GM12801 (cell line): ENCODE results near the gene ORC1.

Experiments
- CTCF ChIP-seq: IDR thresholded peaks from one replicate; pipeline ENCODE4 v1.5.1; 2011; ENCODE audit warnings: control low read depth; ENCODE audit not compliant: insufficient read length; ENCODE audit errors: extremely low read depth

The ORC1 gene

GRCh38 chr1:52365071-52365745 lies 39.0 kb downstream of the ORC1 start:
- no peak for TF ChIP-seq CTCF

GRCh38 chr1:52364235-52364839 lies 39.9 kb downstream of the ORC1 start:
- no peak for TF ChIP-seq CTCF

DNA sequence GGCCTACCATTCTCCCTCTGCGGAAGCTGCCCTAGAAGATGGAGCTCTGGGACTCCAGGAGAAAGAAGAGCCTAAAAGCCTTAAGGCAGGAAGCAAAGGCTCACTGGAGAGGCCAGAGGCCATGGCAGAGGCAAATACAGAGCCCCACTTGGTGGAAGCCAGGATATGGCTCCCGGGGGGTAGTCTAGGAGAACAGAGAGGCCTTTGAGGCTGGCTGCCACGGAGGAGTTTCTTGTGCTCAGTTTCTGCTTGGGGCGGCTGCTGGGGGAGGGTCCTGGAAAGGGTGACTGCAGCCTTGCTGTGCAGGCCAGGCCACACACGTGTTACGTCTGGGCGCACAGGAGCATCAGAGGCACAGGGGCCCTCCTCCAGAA lies 43.6 kb downstream of the ORC1 start:
- TF ChIP-seq CTCF: no peak

GRCh38 chr1:52359676-52360594 lies 44.3 kb downstream of the ORC1 start:
- TF ChIP-seq CTCF: no peak

GRCh38 chr1:52358851-52359497 lies 45.2 kb downstream of the ORC1 start:
- TF ChIP-seq CTCF: no peak

DNA sequence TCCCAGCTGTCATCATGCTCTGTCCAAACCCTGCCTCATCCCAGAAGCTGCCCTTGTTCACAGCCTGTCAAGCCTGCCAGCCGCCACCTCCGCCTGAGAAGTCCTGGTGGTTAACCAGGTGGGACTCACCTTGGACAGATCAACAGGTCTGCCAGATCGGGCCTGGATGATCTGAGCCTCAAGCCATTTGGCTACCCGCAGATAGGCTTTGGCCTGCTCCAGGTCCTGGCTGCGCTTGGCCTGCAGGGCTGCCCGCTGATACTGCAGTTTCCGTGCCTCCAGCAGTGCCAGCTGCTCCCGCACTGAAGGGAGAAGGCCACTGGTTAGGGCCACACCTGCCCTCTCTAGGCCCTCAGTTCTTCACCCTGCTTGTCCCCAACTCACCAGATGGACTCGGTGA lies 46.8 kb downstream of the ORC1 start:
- TF ChIP-seq CTCF: no peak

DNA sequence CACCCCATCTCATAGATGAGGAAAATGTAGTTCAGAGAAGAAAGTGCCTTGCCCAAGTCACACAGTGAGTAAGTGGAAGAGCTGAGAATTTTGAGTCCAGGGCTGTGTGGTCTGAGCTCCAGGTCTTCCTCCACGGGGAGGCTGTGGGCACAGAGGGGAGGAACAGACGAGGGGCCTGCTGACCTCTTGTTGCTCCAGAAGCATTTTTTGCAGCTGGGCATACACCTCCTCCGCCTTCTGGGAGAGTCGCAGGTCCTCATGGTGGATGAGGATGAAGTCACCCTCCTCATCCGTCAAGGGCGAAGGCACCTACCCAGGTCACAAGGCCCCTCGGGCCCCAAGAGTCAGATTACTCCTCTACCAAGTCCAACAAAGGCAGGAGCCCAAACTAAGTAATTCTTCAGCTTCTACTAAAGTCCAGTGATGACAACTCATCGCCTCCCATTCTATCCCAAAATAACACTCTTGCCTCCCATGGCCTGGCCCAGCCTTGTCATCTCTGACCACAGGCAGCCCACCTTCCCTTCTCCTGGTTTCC lies 47.3 kb downstream of the ORC1 start:
- no peak for TF ChIP-seq CTCF
